HG02571 (cell line): Measurements from ENCODE around the gene ALCAM.

Source experiments
- ATAC-seq: cut with Tn5 transposase; IDR thresholded peaks from one replicate; pipeline ENCODE4 v1.9.1; 2021; ENCODE audit warnings: mild to moderate bottlenecking, moderate library complexity; ENCODE audit not compliant: unreplicated experiment

The ALCAM gene

GRCh38 chr3:105614288-105615030, 247.8 kb downstream of the ALCAM start:
- no peak for ATAC-seq

GRCh38 chr3:105615814-105616213, 249.1 kb downstream of the ALCAM start:
- no peak for ATAC-seq

- ATAC-seq, result no peak
Observed at GRCh38 chr3:105616374-105617121, 249.8 kb downstream of the ALCAM start.

- no peak for ATAC-seq
Observed at GRCh38 chr3:105618556-105618955, 251.8 kb downstream of the ALCAM start.

GRCh38 chr3:105619651-105620050, 252.9 kb downstream of the ALCAM start:
- no peak for ATAC-seq

DNA sequence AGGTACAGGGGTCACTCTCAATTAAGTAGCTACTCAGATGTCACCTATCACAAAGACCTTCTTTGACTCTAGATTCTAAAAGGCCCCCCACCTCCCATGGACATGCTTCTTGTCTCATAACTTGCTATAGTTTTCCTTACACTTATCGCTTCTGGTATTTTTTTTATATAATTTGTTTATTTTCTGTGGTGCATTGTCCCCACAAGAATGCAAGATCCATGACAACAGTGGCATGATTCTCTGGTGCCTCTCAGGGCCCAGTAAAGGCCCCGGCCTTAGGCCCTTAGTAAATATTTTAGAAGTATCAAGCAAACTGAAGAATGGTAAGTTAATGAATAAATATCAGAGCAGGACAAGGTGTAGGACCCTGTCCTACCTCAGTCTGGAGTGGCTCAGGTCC, 253.5 kb downstream of the ALCAM start:
- ATAC-seq, result no peak

DNA sequence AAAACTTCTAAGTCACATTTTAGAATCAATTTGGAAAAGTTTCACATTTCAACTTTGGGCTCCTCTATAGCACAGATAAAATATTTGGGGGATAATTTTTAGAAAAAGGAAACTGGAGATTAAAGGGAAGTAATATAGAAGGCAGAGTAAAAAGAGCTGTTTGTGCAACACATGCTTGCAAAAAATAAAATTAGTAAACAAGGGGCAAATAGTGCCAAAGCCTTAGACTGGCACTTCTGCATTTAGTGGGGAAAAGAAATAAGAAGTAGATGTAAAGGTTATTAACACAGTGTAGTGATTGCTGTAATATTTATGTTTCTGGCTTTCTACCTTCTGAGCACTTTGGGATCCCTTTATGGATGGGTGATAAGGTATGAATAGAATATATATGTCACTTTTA, 255.5 kb downstream of the ALCAM start:
- no peak for ATAC-seq
